K562 (cell line): Measurements from ENCODE around the gene ITSN2. TPM values are rescaled to one million over a fixed set of nuclear protein-coding genes. Genes with fewer than 3 reads are reported as not detected.
A peak's percentile ranks its signal among the peaks of the same experiment; 100 is the strongest.

Source experiments
- ATAC-seq: fragments of 200-7000 bp; cut with Tn5 transposase; 3 replicates; pipeline ENCODE4 v1.9.1; 2020; ENCODE audit warnings: moderate library complexity
- BruUV-seq: library from RNA; stranded (reverse); fragments of 400-500 nt; replicated peaks from 2 replicates; lab custom pipeline; 2021; lab: Mats Ljungman, UMichigan
- CTCF ChIA-PET: fragments of 300-600 bp; formaldehyde crosslinking; extraction: SDS; loops from one replicate; lab custom pipeline; 2021; ENCODE audit warnings: low intra/inter-chr PET ratio; lab: Yijun Ruan, JAX
- POLR2A ChIA-PET: fragments of 300-600, 350-650 bp; sonication (Branson Sonifier 250); formaldehyde crosslinking; extraction: SDS; loops from one replicate; lab custom pipeline; 2021; ENCODE audit warnings: antibody characterized with exemption, inconsistent platforms; lab: Yijun Ruan, JAX
- DNase-seq, 4 experiments: peaks; one replicate each; pipeline versions ENCODE4 v3.0.0 to v3.0.0-alpha.2; 2011 to 2018; ENCODE audit warnings: low spot score in 3 of 4, mixed read lengths in 3 of 4; ENCODE audit errors: extremely low read depth in 1 of 4
- FAIRE-seq: peaks from 2 replicates; lab custom pipeline; 2011; peaks lifted over from hg19 to GRCh38; lab: Jason Lieb, UNC
- H2AFZ ChIP-seq: 2 replicates; pipeline ENCODE4 v1.6.0; 2011; ENCODE audit warnings: low read depth, low read length, control low read depth, inconsistent platforms
- H3K27ac ChIP-seq: fragments of 200-600 bp; 3 replicates; pipeline ENCODE4 v1.8.0; 2011; ENCODE audit warnings: low read depth, mild to moderate bottlenecking, control low read depth, inconsistent platforms, low read length, moderate library complexity, mixed read lengths; ENCODE audit errors: extremely low read depth
- H3K27me3 ChIP-seq, 2 experiments: fragments of 300-600 bp in 1 of 2; 2 replicates in 1 of 2; 3 replicates in 1 of 2; pipeline versions ENCODE4 v1.6.0 to v1.8.0; 2011; ENCODE audit warnings: inconsistent platforms in 2 of 2, low read length in 2 of 2, mild to moderate bottlenecking in 1 of 2, mixed read lengths in 1 of 2, moderate library complexity in 1 of 2; ENCODE audit not compliant: control insufficient read depth in 2 of 2, insufficient read depth in 2 of 2
- H3K36me3 ChIP-seq: fragments of 300-600 bp; 3 replicates; pipeline ENCODE4 v1.8.0; 2011; ENCODE audit warnings: mild to moderate bottlenecking, low read length, inconsistent platforms; ENCODE audit not compliant: control insufficient read depth, insufficient read depth
- H3K4me1 ChIP-seq, 2 experiments: fragments of 200-600 bp in 1 of 2; replicated peaks in 1 of 2; 2 replicates in 1 of 2; 3 replicates in 1 of 2; pipeline versions ENCODE4 v1.5.1 to v1.8.0; 2011; ENCODE audit warnings: inconsistent platforms in 2 of 2, low read length in 2 of 2, mild to moderate bottlenecking in 1 of 2, mixed read lengths in 1 of 2, moderate library complexity in 1 of 2; ENCODE audit not compliant: control insufficient read depth in 2 of 2, insufficient read depth in 2 of 2
- H3K4me2 ChIP-seq: 2 replicates; pipeline ENCODE4 v1.6.1; 2011; ENCODE audit warnings: low read length, control low read depth, inconsistent platforms, mixed read lengths; ENCODE audit not compliant: insufficient read depth
- H3K4me3 ChIP-seq: fragments of 200-600 bp; sonication (generic), shearing (Covaris generic); 2 replicates; pipeline ENCODE4 v1.5.1; 2016; ENCODE audit warnings: control low read depth, inconsistent platforms
- H3K79me2 ChIP-seq: fragments of 200-600 bp; 3 replicates; pipeline ENCODE4 v1.8.0; 2011; ENCODE audit warnings: low read length, inconsistent platforms; ENCODE audit not compliant: control insufficient read depth, insufficient read depth
- H3K9ac ChIP-seq, 2 experiments: 2 replicates each; pipeline versions ENCODE4 v1.6.0 to v1.6.1; 2011; ENCODE audit warnings: low read depth in 2 of 2, low read length in 2 of 2, control low read depth in 1 of 2, inconsistent platforms in 1 of 2, mild to moderate bottlenecking in 1 of 2, mixed read lengths in 1 of 2; ENCODE audit not compliant: insufficient read depth in 1 of 2
- H3K9me1 ChIP-seq: one replicate; pipeline ENCODE4 v1.6.0; 2011; ENCODE audit warnings: inconsistent platforms, mild to moderate bottlenecking, low read length, moderate library complexity; ENCODE audit not compliant: control insufficient read depth, insufficient read depth
- H3K9me3 ChIP-seq: replicated peaks from 2 replicates; pipeline ENCODE4 v1.5.1; 2011; ENCODE audit warnings: low read depth, low read length, inconsistent platforms; ENCODE audit not compliant: control insufficient read depth, insufficient read depth
- H4K20me1 ChIP-seq: replicated peaks from 2 replicates; pipeline ENCODE4 v1.6.1; 2011; ENCODE audit warnings: low read length, inconsistent platforms, mixed read lengths; ENCODE audit not compliant: control insufficient read depth, insufficient read depth
- IRF2 ChIP-seq: sonication (generic); formaldehyde crosslinking; IDR thresholded peaks from 2 replicates; pipeline ENCODE4 v1.8.1; 2022; ENCODE audit warnings: mild to moderate bottlenecking, missing genetic modification reagents
- KAT7 ChIP-seq: sonication (generic); formaldehyde crosslinking; IDR thresholded peaks from 2 replicates; pipeline ENCODE4 v1.8.0; 2022; ENCODE audit warnings: missing genetic modification reagents, mild to moderate bottlenecking, borderline replicate concordance
- KLF1 ChIP-seq: fragments of 450-650 bp; IDR thresholded peaks from 2 replicates; pipeline ENCODE4 v1.6.1; 2016; ENCODE audit warnings: missing genetic modification characterization, missing compliant biosample characterization
- MCM5 ChIP-seq: fragments of 450-650 bp; IDR thresholded peaks from 2 replicates; pipeline ENCODE4 v1.6.1; 2016; ENCODE audit warnings: low read depth
- MED1 ChIP-seq: sonication (generic); formaldehyde crosslinking; IDR thresholded peaks from 2 replicates; pipeline ENCODE4 v1.8.1; 2023; ENCODE audit warnings: missing genetic modification reagents, borderline replicate concordance
- RB1 ChIP-seq: fragments of 450-650 bp; IDR thresholded peaks from 2 replicates; pipeline ENCODE4 v1.6.1; 2017; ENCODE audit warnings: low read depth, mild to moderate bottlenecking
- SMARCA5 ChIP-seq: fragments of 450-650 bp; IDR thresholded peaks from 2 replicates; pipeline ENCODE4 v1.6.1; 2016
- TAF7 ChIP-seq: fragments of 450-650 bp; IDR thresholded peaks from 2 replicates; pipeline ENCODE4 v1.6.1; 2016; ENCODE audit warnings: missing genetic modification characterization, missing compliant biosample characterization
- U2AF1 ChIP-seq: fragments of 200-400 bp; formaldehyde crosslinking; optimal IDR thresholded peaks from 2 replicates; pipeline ENCODE3; 2017; ENCODE audit warnings: mild to moderate bottlenecking, low read depth, low read length, moderate library complexity
- VEZF1 ChIP-seq: fragments of 200-800 bp; sonication (Bioruptor generic); IDR thresholded peaks from 2 replicates; pipeline ENCODE4 v1.6.1; 2017; ENCODE audit warnings: missing genetic modification characterization, missing compliant biosample characterization
- ZHX1 ChIP-seq: fragments of 150-350 bp; conservative IDR thresholded peaks from 2 replicates; pipeline ENCODE4 v1.6.1; 2014; ENCODE audit warnings: low read length
- ZNF174 ChIP-seq: fragments of 250-450 bp; sonication (Bioruptor Pico); IDR thresholded peaks from 2 replicates; pipeline ENCODE4 v1.4.0; 2020; ENCODE audit warnings: mild to moderate bottlenecking
- WGBS: fragments of 100-300 bp; shearing (Covaris generic); methylation state at CpG from one replicate; pipeline ENCODE4 v1.1.6; 2016; ENCODE audit warnings: low coverage, mixed read lengths; ENCODE audit not compliant: insufficient coverage; ENCODE audit errors: missing lambda C conversion rate; 5-methylcytosine and 5-hydroxymethylcytosine counted together
- in situ Hi-C: fragments of 300-500 bp; cut with MboI; formaldehyde crosslinking; loops from 4 replicates; pipeline ENCODE4 v1.15.0; 2018; ENCODE audit warnings: inconsistent platforms, mixed read lengths
- intact Hi-C: fragments of 100-400 bp; cut with micrococcal nuclease; formaldehyde crosslinking; loops from 2 replicates; pipeline ENCODE4 v1.14.2; 2022
- polyA plus RNA-seq, 8 experiments: library from polyadenylated mRNA; depleted of rRNA in 4 of 8; stranded (reverse) in 5 of 8; unstranded in 3 of 8; fragments of >200 nt; fragmentation: Nextera tagmentation in 2 of 8; fragmentation: Illumina TruSeq in 1 of 8; extraction: Ambion mirVana in 2 of 8; extraction: Trizol in 1 of 8; gene quantifications; 2 replicates each; pipeline versions ENCODE4 v1.2.1 to v1.2.3, GENCODE V29; 2011 to 2014; ENCODE audit warnings: inconsistent platforms in 1 of 8, missing spikeins in 1 of 8
- total RNA-seq, 7 experiments: library from RNA; depleted of rRNA in 6 of 7; stranded (reverse); fragments of >200 nt in 6 of 7; fragmentation: Illumina TruSeq in 2 of 7; extraction: Trizol in 2 of 7; gene quantifications; 2 replicates each; pipeline versions ENCODE4 v1.2.1 to v1.2.3, GENCODE V29; 2011 to 2021; ENCODE audit warnings: low replicate concordance in 1 of 7

Gene ITSN2
- total and polyA plus RNA-seq, 9 of the 15 experiments (the other 6 are each of a cell fraction or from before 2014, with no cell fraction given): 6.6 to 19.9 (median 15.2) TPM

- TF ChIP-seq VEZF1 (peak; percentile 78), TAF7 (tag) (no peak), IRF2 (peak; percentile 63; the same call in 1 of the 2 replicates), ZNF174 (CRISPR knock-in tag) (no peak), U2AF1 (peak; percentile 62)
Observed at GRCh38 chr2:24360050-24360962, at the start of gene ITSN2 (continued).

GRCh38 chr2:24409171-24409570 is 48.8 kb upstream of the ITSN2 start:
- Histone ChIP-seq H3K4me3 (no peak overlapping the region), H3K36me3 (no peaks in the 10 kb centered on the region), H3K27me3 (no peaks in the 10 kb centered on the region), H3K9me3 (no peaks in the 10 kb centered on the region), H3K4me1 (peaks cover 0 to 3% of the 10 kb centered on the region in 2 experiments; a peak in 1 of 5 replicates), H3K9me1 (no peaks in the 10 kb centered on the region), H4K20me1 (no peaks in the 10 kb centered on the region), H3K9ac (no peak overlapping the region), H2AFZ (no peak overlapping the region), H3K4me2 (no peak overlapping the region), H3K27ac (no peak overlapping the region), H3K79me2 (no peaks in the 10 kb centered on the region)
- intact Hi-C loops (no loop called here), in situ Hi-C loops (loop anchor here (5.0 to 25.0 kb wide), 3 partner anchors 378 to 716 kb away; partner anchors contain the start of genes CENPO and PTRHD1)
- DNase-seq: no peak
- WGBS: 34% methylated on average over 5 of the region's 5 CpGs
- no TSS peak for BruUV-seq
- CTCF ChIA-PET: interaction anchor here (1.2 to 2.3 kb wide), 5 partner anchors 381 to 787 kb away, joined by 3 to 32 read pairs (median 7); partner anchors contain the start of genes CENPO and PTRHD1
- POLR2A ChIA-PET: interaction anchor here (0.9 kb wide), 1 partner anchor 400 kb away, joined by 3 read pairs; no protein-coding TSS in a partner anchor
- ATAC-seq: no peak; the same call in 2 of the 3 replicates
- no peak for FAIRE-seq
- TF ChIP-seq MCM5 (no peak), KLF1 (tag) (no peak), RB1 (no peak), SMARCA5 (no peak), MED1 (no peak), ZHX1 (no peak), KAT7 (CRISPR knock-in tag) (no peak)
